Measurements from ENCODE around the gene RHBDL3. TPM values are rescaled to one million over a fixed set of nuclear protein-coding genes. Genes with fewer than 3 reads are reported as not detected.
A peak's percentile ranks its signal among the peaks of the same experiment; 100 is the strongest.

RHBDL3 gene
- total and polyA plus RNA-seq, 10 of the 15 experiments (the other 5 are each of a cell fraction or from before 2014, with no cell fraction given) = 0.04 to 0.24 (median 0.04) TPM; not detected in 5

DNA sequence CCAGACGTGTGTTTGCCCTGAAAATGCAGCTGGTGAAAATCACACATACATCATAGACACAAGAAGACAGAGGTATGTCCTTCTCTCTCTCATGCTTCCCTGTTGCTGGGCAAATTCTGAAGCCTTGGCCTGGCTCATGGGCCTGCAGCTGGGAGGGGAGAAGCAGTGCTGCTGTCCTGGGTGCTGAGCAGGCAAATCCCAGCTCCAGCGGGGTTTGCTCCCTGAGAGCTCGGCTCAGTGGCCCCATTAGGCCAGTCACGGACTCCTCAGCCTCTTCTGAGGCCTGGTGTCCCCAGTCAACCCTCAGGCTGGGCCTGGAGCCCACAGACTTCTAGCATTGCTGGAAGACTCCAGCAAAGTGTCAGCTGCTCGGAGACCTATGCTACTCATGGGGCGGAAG, 11.7 kb downstream of the RHBDL3 start:
- ChIA-PET CTCF (interaction anchor here (0.6 kb wide), 1 partner anchor 39 kb away, joined by 3 read pairs; no protein-coding TSS in a partner anchor), SMC1A (ENCODE audit: uncharacterized antibody, unreplicated experiment) (no interaction called here), RAD21 (ENCODE audit: unreplicated experiment) (no interaction called here), POLR2A (no interaction called here)
- ATAC-seq (peak; percentile 24; the same call in 1 of the 3 replicates), DNase-seq (ENCODE audit: low read depth, low spot score) (no peak), FAIRE-seq (no peak)
- H3K9ac ChIP-seq (ENCODE audit: control insufficient read depth, insufficient read depth, low read length) = no peak overlapping the region
- H3K79me2 ChIP-seq (ENCODE audit: control insufficient read depth, insufficient read depth, low read length) = no peaks in the 10 kb centered on the region
- in situ Hi-C loops (cut with MboI) = no loop called here
- H3K4me2 ChIP-seq (ENCODE audit: control insufficient read depth, insufficient read depth) = no peak overlapping the region
- no peak overlapping the region for H2AFZ ChIP-seq (ENCODE audit: control insufficient read depth, low read depth, low read length)
- no TSS peak for BruUV-seq (replicated peaks)
- TF ChIP-seq RELA (IDR thresholded peaks at IDR 0.05; ENCODE audit: borderline replicate concordance, partially characterized antibody) (no peak), STAT3 (IDR thresholded peaks at IDR 0.05; ENCODE audit: low read depth, low read length) (no peak), EP300 (IDR thresholded peaks at IDR 0.05; ENCODE audit: borderline replicate concordance in 1 of 2, control insufficient read depth in 1 of 2, low read depth in 2 of 2, low read length in 2 of 2) (no peak)
- TF ChIP-seq, protein P1, sequence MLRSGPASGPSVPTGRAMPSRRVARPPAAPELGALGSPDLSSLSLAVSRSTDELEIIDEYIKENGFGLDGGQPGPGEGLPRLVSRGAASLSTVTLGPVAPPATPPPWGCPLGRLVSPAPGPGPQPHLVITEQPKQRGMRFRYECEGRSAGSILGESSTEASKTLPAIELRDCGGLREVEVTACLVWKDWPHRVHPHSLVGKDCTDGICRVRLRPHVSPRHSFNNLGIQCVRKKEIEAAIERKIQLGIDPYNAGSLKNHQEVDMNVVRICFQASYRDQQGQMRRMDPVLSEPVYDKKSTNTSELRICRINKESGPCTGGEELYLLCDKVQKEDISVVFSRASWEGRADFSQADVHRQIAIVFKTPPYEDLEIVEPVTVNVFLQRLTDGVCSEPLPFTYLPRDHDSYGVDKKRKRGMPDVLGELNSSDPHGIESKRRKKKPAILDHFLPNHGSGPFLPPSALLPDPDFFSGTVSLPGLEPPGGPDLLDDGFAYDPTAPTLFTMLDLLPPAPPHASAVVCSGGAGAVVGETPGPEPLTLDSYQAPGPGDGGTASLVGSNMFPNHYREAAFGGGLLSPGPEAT (IDR thresholded peaks at IDR 0.05; ENCODE audit: low read depth) = no peak
- TF ChIP-seq, protein P2, sequence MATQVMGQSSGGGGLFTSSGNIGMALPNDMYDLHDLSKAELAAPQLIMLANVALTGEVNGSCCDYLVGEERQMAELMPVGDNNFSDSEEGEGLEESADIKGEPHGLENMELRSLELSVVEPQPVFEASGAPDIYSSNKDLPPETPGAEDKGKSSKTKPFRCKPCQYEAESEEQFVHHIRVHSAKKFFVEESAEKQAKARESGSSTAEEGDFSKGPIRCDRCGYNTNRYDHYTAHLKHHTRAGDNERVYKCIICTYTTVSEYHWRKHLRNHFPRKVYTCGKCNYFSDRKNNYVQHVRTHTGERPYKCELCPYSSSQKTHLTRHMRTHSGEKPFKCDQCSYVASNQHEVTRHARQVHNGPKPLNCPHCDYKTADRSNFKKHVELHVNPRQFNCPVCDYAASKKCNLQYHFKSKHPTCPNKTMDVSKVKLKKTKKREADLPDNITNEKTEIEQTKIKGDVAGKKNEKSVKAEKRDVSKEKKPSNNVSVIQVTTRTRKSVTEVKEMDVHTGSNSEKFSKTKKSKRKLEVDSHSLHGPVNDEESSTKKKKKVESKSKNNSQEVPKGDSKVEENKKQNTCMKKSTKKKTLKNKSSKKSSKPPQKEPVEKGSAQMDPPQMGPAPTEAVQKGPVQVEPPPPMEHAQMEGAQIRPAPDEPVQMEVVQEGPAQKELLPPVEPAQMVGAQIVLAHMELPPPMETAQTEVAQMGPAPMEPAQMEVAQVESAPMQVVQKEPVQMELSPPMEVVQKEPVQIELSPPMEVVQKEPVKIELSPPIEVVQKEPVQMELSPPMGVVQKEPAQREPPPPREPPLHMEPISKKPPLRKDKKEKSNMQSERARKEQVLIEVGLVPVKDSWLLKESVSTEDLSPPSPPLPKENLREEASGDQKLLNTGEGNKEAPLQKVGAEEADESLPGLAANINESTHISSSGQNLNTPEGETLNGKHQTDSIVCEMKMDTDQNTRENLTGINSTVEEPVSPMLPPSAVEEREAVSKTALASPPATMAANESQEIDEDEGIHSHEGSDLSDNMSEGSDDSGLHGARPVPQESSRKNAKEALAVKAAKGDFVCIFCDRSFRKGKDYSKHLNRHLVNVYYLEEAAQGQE (IDR thresholded peaks at IDR 0.05; ENCODE audit: low read depth, low read length) = peak; percentile 79; the same call in 1 of the 2 replicates
- 32% methylated on average over 6 of the region's 6 CpGs for WGBS (ENCODE audit: insufficient coverage, insufficient replicate concordance, low lambda C conversion rate, missing lambda C conversion rate)
- peaks cover 1 to 2% of the 10 kb centered on the region in 2 experiments; a peak in 1 of 4 replicates for H3K27me3 ChIP-seq (replicated peaks in 1 of 2; ENCODE audit: control insufficient read depth in 2 of 2, insufficient read depth in 2 of 2, low read length in 1 of 2)
- H4K20me1 ChIP-seq (ENCODE audit: control insufficient read depth, insufficient read depth) = no peaks in the 10 kb centered on the region
- H3K36me3 ChIP-seq (ENCODE audit: control insufficient read depth in 2 of 2, insufficient read depth in 2 of 2, low read length in 1 of 2) = no peaks in the 10 kb centered on the region
- no peak overlapping the region for H3K4me3 ChIP-seq
- H3K9me3 ChIP-seq (replicated peaks; ENCODE audit: control insufficient read depth, insufficient read depth, low read length) = no peaks in the 10 kb centered on the region
- no peak overlapping the region for H3K27ac ChIP-seq (ENCODE audit: control insufficient read depth, insufficient read depth)
- intact Hi-C loops (cut with micrococcal nuclease; ENCODE audit: unreplicated experiment) = no loop called here
- H3K4me1 ChIP-seq (ENCODE audit: control insufficient read depth, insufficient read depth, low read length) = peaks cover 8% of the 10 kb centered on the region; the same call in 1 of the 2 replicates
